ENCODE results near the gene ADIPOR2.
A peak's percentile ranks its signal among the peaks of the same experiment; 100 is the strongest.
"Not testable (repeated sequence)": the region's sequence is repeated elsewhere in the genome, so short reads cannot be mapped to it uniquely, and the experiment has no call there.

ADIPOR2 gene

DNA sequence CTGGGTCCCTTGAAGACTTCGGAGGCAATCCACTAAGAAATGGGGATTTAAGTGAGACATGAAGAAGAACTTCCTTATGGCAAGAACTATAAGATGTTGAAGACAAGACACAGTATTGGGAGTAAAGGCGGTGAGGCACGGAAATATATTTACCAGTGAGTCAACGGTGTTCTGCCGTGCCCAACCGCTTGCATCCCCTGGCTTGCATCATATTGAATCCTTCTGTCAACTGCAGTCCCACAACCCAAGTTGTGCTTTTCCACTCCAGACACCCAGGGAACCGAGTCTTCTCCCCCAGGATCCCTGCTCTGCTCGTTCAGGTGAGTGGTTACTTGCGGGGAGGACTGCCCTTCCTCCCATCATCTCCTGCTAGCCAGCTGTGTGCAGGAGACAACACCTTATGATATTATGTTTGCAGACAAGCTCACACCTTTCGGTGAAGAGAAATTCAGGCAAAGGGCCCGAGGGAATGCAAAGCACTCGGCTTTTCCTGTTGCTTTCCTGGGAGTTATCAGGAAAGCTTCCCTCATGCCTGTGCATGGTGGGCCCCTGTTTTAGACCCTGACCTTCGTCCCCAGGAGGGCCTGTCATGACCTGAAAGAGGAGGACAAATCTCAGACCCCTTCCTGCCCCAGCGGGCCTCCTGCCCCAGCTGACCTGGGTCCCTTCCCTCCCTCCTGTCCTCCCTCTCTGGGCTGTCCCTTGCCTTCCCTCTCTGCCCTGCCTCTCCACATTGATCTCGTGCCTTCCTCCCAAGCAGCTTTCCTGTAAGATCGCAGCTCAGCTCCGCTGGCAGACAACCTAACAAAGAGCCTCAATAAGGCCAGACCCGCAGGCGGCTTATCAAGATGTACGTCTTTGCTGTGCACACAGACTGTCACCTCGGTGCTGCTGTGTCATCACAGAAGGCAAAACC lies 125.2 kb downstream of the ADIPOR2 start:
- DNase-seq, result no peak

GRCh38 chr12:1816730-1817348 lies 126.0 kb downstream of the ADIPOR2 start:
- no peak for DNase-seq

GRCh38 chr12:1817928-1818327 lies 127.1 kb downstream of the ADIPOR2 start:
- not testable (repeated sequence) for DNase-seq

DNA sequence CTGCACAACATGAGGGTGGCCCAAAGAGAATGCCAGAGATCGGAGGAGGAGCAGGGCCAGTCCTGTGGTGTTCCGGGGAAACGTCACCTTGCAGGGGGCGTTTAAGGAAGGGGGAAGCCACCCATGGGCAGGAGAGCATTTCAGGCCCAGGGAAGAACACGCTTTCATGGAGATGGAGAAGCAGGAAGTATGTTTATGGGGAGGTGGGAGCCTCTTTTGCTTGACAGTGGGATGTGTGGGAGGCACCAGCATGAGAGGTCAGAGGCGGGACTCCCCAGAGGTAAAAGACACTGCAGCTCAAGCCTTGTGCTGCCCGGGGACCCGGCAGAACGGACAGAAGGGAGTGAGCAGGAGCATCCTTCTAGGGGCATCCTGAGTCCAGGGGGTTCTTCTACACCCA lies 128.2 kb downstream of the ADIPOR2 start:
- DNase-seq, result no peak

DNA sequence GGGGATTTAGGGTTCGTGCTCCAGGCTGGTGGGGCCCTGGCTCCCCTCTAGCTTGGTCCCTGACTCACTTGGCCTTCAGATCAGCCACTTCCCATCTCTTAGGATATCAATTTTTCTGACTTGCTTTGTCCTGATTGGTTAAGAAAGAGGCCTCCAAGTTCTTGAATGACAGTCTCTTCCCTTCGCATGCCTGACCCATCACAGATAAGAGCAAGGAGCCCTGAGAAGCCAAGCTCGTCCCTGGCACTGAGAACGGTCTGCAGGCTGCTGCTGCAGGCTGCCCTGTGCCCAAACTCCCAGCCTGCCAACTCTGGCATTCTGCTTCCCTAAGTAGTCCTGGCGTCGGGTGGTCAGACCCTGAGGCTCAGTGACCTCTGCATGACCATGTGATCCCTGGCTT lies 128.7 kb downstream of the ADIPOR2 start:
- no peak for DNase-seq

- no peak for DNase-seq
These were observed 129.5 kb downstream of the ADIPOR2 start, which contains the start of gene LRTM2 for GRCh38 chr12:1820191-1820895. TSS of gene LRTM2 (plus strand) at chr12:1820565. CDS start at chr12:1828149, 7,584 bp downstream.

GRCh38 chr12:1820896-1821291 lies 130.0 kb downstream of the ADIPOR2 start:
- DNase-seq, result no peak

DNA sequence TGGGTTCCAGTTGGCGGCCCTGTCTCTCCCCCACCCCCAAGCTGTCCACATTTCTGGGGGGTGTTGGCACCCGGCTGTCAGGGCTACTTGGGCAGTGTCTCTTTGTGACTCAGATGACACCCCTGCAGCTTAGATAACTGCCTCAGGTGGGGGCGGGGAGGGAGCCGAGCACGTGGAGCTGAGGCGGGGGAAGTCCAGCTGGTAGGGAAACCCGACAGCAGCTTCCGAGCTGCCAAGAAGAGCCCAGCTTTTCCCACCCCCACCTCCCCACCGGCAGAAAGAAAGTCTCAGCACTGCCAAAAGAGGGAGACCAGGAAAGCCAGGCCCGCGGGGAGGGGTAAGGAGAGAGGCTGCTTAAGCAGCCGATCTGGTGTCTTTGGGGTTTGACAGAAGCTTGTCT lies 130.9 kb downstream of the ADIPOR2 start:
- no peak for DNase-seq

- DNase-seq, result no peak
These were observed 131.8 kb downstream of the ADIPOR2 start for GRCh38 chr12:1822699-1823098.

- no peak for DNase-seq
These were observed 132.4 kb downstream of the ADIPOR2 start for GRCh38 chr12:1823237-1823636.

- DNase-seq, result no peak
These were observed 134.7 kb downstream of the ADIPOR2 start for GRCh38 chr12:1825382-1826102.

- no peak for DNase-seq
These were observed 135.5 kb downstream of the ADIPOR2 start for GRCh38 chr12:1826401-1826800.

DNA sequence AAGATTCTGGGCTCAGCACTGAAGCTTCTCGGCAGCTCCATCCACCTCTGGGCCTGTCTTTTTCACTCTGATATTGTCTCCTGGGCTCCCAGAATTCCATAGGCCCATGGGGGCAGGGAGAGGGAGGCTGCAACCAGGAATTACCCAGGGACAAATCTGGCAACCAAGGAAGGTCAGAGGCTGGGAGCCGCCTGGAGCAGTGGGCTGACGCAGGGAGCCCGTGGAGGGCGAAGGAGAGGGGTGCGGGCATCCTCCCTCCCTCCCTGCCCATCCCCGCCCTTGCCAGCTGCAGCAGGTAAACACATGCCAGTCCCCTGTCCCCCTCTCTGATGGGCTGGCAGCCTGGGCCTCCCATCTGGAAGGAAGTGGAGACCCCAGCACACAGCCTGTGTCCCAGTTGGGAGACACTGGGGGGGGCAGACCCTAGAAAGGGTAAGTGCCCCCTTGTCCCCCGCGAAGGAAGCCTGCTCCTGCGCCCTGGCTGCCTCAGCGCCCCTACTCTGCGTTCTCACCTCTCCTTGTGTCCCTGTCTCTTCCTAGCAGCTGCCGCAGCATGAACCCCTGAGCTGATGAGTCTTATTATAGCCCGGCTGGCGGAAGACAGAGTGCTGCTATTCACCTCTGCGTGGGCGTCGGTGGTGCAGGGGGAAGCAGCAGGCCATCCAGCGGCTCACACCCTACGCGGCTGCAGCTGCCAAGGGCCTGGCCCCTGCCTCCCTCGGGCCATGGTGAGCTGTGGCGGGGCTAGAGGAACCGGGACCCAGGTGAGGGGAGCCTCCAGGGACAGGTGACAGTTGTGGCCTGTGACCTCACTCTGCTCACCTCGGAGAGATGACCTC lies 136.2 kb downstream of the ADIPOR2 start:
- no peak for DNase-seq

DNA sequence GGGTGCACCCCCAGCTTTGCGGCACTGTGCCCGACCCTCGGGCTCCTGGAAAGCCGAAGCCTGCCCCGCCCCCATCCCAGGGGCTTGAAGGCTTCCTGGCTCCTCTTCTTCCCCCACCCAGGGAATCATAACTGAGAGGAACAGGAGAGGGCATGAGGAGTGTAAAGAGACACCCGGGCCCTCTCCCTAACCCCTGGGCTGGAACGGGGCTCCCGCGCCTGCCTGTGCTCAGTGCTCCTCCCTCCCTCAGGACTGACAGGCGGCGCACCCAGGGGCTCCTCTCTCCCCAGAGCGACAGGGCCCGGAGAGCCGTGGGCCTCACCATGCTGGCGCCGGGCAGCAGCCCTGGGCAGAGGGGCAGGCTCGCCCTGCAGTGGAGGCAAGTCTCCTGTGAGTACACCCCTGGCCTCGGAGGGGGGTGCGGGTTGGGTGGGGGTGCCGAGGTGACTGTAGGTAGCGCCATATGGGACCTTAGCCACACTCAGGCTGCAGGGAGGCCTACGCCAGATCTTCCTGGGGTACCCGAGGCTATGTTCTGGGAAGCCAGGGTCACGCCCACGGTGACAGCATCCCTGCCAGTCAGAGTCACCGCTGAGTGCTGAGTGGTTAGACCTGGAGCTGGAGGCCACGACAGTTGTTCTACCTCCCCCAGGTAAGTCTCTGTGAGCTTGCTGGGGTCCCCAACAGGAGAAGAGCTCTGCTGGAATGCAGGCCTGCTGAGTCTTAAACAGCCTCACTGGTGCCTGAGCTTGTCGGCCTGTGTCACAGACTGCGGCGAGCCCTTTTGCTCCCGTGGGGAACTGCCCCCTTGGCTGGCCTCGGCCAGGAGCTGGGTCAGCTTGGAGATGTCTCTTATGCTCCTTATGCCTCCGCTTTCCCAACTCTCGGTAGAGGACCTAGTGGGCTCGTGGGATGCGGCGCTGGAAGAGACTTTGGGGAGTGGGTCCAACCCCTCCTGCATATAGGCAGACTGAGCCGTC lies 137.2 kb downstream of the ADIPOR2 start:
- DNase-seq, result no peak

DNA sequence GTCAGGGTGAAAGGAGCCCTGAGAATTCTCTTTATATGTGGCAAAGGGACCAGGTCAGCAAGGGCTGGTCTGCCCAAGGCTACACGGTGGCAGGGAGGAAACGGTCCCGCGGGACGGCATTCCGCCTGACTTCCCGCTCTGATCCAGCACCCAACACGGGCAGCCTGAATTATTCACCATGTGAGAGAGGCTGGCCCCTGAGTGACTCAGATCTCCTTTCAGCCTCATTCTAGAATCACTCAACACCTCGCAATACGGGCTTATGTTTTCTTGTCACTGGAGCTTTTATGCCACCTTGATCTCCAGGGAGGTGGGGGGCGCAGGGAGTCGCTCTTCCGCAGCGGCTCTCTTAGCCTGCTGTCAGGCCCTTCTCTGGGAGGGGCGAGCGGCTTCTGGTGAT lies 138.0 kb downstream of the ADIPOR2 start:
- DNase-seq, result no peak

DNA sequence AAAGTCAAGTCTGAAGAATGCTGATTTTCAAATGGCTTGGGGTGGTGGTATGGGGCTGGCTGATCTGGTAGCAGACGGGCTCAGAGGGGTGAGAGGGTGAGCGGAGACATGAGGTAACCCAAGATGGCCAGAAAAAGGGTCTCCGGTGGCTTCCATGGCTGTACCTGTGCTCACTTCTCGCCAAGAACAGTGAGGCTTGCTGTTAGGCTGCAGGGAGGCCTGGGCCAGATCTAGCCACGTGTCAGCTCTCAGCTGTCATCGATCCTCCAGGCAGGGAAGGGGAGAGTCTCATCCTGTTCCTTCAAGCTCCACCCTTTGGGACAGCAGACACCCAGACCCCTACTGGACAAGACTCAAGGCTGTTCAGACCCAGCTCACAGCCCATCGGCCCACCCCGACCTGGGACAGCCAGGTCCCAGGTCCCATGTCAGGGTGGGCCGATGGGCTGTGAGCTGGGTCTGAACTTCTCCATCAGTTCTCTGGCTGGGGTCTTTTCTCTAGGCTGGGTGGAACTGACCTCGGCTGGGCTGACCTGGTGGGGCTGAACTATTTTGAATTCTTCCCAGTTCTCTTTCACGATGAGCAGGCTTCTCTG lies 138.5 kb downstream of the ADIPOR2 start:
- DNase-seq, result no peak

DNA sequence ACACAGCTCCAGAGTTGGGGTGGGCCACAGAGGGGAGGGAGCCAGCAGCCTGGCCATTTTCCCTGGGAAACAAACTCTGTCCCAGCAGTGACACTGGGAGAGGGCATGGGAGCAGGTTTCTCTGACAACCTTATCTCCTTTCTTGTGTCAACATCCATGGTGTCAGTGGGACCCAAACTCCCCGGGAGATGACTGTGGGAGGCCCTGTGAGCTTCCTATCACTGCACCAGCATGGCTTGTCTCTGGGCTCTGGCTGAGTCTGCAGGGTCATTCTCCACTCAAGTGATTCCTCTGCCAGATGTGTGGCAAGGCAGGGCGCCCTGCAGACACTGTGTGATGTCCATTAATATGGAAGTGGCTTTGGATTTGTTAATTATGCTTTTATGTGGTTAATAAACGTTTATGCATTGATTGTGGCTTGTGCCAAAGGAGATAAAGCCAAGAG lies 139.6 kb downstream of the ADIPOR2 start:
- DNase-seq, result no peak

GRCh38 chr12:1830981-1831963 lies 140.4 kb downstream of the ADIPOR2 start:
- DNase-seq, result peak in 1 of 2 experiments; percentile 16
